AG08395 (cell line): ENCODE data around the gene HMGA1.
A peak's percentile ranks its signal among the peaks of the same experiment; 100 is the strongest.
"Not testable (repeated sequence)": the region's sequence is repeated elsewhere in the genome, so short reads cannot be mapped to it uniquely, and the experiment has no call there.

Experiments
- DNase-seq: peaks from one replicate; pipeline ENCODE4 v3.0.0; 2012; ENCODE audit warnings: mixed read lengths, low spot score

The HMGA1 gene

DNA sequence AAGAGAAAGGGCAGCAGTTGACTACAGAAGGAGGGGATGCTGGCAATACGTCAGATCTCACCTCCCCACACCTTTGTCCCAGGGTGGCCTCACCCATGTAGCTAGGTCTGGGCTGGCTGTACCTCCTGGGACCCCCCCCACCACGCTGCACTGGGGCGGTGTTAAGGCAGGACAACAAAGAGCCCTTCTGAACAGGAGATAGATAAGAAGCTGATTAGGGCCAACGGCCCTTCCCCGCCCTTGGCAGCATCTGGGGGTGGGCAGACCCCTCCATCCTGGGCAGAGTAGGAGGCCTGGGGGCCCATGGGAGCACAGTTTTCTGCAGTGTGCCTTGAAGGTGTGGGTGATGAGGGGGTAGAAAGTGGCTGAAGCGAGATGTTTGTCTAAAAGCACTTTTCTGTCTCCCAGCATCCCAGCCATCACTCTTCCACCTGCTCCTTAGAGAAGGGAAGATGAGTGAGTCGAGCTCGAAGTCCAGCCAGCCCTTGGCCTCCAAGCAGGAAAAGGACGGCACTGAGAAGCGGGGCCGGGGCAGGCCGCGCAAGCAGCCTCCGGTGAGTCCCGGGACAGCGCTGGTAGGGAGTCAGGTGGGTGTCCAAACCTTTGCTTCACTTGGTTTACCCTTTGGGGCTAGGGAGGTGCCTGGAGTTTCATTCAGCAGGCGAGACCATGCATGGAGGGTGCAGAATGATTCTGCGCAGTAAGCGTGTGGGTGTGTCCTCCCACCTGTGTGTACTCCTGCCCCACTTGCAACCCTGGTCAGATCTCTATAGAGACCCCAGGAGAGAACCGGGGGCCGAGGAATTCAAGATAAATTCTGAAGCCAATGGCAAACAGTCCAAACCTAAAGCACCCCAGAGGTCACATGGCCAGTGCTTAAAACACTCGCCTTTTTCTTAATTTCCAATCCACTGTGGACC lies 3.9 kb downstream of the HMGA1 start:
- no peak for DNase-seq

DNA sequence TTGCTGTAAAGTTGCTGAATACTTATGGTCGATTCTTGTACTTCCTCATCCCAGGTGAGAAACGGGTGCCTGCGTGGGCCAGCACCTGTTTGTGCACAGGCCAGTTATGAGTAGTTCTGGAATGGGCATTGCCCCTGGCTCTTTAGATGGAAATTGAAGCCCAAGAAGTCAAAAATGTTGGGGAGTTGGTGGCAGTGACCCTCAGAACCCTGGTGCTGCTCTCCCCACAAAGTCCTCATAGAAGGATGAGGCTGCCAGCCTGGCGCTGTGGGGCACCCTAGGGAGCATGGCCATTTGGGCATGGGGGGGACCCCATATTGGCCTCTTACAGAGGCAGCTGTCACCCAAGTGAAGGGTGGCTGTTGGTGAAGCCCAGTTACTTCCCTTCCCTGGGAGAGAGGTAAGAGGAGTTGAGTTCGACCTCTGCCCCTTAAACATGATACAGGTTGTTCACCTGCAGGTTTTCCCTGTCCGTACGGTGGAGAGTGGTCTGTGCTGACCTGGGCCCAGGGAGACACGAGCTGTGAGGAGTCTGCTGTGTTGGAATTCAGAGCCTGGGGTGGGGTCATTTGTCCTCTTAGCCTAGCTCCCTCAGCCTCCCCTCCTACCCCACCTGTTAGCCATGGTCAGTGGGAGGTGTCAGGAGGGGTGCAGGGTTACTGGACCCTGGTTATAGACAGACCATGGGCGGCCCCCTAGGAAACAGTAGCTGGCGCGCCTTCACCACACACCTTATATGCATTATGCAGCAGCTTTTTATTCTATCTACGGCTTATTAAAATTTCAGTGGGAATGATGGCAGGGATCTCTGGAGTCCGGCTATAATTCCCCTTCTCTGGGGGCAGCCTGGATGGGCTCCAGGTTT lies 4.9 kb downstream of the HMGA1 start:
- no peak for DNase-seq

DNA sequence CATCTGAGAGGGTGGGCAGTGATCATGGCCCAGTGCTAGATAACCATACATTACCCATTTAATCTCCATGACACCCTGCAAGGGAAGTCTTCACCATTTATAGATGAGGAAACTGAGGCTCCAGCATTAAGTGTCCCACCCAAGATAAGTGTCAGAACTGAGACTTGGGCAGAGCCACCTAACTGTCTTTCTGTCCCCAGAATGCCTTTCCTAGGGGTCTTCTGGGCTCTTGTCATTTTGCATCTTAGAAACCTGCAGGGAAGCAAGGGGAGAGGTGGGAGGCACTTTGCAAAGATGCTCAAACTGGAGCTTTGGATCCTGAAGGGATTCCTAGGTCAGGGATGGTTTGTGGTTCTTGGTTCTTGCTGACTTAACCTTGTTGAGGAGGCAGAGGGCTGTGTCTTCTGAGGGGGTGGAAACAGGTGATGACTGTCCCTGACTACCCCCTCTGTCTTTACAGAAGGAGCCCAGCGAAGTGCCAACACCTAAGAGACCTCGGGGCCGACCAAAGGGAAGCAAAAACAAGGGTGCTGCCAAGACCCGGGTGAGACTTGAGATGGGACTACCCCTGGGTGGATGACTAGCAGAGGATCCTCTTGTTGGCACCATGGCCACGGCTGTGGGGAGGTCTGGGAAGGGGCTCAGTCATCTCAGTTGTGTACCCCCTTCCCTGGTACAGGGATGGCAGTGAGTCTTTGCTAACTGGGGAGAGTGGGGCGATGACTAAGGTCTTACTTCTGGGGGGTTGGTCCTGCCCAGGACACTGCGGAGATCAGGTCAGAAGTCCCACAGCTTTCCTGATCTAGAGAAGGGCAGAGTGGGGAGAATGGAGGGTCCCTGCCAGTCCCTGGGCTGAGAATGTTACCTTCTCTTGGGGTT lies 5.8 kb downstream of the HMGA1 start:
- no peak for DNase-seq

DNA sequence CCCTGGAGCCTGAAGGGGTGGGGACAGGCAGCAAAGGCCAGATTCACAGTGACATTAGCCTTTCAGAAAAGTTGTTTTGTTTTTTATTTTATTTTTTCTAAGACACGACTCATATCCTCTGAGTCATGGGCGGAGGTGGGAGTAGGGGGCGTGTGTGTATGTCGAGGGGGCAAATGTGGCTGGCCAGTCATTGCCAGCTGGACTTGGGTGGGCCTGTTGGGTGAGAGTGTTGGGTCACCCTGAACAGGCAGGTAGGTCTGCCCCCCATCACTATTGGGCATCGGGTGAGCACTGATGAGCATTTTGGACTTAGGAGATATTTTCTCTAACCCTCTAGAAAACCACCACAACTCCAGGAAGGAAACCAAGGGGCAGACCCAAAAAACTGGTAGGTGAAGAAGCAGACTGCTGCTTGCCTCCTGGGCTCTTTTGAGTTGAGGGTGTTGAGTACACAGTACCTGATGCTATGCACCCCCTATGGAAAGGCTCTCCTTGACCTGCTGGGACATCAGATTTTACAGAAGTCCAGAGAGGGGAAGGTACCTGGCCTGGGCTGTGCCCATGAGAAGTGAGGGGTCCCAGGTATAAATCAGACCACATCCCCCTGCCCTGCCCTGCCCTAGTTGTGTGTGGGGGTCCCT lies 6.6 kb downstream of the HMGA1 start:
- DNase-seq = no peak

DNA sequence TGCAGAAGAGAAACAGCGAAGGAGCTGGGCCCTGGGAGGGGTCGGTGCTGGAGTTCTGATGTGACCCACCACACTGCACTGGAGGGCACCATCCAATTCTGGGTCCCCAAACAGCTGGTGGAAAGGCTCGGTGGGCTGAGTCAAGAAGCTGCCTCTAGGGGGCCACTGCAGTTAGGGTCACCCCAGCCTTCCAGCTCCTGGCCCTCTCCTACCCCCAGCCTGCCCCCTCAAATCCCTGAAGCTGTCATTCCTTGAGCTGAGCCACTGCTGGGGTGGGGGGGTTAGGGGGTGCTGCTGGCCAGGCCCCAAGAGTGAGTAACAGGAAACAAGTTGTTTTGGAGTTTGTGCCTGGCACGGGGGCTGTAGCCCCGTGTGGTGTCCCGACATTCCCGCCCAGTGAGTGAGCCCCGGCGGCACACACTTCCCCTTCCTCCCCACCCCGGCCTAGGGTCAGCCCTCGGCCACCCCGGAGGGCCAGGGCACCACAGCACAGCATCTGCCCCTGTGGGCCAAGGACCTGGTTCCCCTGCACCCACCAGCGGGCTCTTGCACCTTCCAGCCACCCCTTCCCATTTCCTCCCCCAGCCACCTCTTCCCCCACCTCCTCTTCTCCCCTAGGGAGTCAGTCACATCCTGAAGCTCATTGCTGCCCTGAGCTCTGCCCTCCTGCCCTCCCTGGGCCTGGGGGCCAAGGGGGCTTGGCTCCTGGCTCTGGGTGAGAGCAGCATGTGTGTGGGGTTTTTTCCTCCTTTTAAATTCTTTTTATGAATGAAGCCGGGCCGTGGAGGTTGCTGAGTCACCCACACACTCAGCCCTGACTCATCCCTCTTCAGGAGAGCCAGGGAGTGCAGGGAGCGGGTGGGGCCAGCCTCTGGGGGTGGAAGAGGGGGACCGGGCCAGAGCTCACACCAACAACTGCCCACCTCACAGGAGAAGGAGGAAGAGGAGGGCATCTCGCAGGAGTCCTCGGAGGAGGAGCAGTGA lies 7.5 kb downstream of the HMGA1 start:
- DNase-seq = peak; percentile 94

DNA sequence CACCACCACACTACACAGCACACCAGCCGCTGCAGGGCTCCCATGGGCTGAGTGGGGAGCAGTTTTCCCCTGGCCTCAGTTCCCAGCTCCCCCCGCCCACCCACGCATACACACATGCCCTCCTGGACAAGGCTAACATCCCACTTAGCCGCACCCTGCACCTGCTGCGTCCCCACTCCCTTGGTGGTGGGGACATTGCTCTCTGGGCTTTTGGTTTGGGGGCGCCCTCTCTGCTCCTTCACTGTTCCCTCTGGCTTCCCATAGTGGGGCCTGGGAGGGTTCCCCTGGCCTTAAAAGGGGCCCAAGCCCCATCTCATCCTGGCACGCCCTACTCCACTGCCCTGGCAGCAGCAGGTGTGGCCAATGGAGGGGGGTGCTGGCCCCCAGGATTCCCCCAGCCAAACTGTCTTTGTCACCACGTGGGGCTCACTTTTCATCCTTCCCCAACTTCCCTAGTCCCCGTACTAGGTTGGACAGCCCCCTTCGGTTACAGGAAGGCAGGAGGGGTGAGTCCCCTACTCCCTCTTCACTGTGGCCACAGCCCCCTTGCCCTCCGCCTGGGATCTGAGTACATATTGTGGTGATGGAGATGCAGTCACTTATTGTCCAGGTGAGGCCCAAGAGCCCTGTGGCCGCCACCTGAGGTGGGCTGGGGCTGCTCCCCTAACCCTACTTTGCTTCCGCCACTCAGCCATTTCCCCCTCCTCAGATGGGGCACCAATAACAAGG lies 8.5 kb downstream of the HMGA1 start:
- DNase-seq = not testable (repeated sequence)

DNA sequence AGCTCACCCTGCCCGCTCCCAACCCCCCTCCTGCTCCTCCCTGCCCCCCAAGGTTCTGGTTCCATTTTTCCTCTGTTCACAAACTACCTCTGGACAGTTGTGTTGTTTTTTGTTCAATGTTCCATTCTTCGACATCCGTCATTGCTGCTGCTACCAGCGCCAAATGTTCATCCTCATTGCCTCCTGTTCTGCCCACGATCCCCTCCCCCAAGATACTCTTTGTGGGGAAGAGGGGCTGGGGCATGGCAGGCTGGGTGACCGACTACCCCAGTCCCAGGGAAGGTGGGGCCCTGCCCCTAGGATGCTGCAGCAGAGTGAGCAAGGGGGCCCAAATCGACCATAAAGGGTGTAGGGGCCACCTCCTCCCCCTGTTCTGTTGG lies 9.1 kb downstream of the HMGA1 start:
- not testable (repeated sequence) for DNase-seq

DNA sequence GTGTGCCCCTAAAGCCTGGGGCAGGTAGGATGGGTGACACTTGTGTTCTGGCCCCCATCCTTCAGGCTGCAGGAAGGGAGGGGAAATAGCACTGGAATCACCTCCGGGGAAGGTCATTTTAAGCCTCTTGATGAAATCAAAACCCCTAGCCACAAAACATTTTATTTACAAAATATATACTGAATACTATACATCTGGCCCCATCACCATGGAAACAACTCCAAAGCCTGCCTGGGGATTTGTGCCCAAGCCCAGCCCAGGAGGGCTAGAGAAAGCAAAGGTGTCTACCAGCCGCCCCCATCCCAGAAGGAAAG lies 9.5 kb downstream of the HMGA1 start:
- no peak for DNase-seq

DNA sequence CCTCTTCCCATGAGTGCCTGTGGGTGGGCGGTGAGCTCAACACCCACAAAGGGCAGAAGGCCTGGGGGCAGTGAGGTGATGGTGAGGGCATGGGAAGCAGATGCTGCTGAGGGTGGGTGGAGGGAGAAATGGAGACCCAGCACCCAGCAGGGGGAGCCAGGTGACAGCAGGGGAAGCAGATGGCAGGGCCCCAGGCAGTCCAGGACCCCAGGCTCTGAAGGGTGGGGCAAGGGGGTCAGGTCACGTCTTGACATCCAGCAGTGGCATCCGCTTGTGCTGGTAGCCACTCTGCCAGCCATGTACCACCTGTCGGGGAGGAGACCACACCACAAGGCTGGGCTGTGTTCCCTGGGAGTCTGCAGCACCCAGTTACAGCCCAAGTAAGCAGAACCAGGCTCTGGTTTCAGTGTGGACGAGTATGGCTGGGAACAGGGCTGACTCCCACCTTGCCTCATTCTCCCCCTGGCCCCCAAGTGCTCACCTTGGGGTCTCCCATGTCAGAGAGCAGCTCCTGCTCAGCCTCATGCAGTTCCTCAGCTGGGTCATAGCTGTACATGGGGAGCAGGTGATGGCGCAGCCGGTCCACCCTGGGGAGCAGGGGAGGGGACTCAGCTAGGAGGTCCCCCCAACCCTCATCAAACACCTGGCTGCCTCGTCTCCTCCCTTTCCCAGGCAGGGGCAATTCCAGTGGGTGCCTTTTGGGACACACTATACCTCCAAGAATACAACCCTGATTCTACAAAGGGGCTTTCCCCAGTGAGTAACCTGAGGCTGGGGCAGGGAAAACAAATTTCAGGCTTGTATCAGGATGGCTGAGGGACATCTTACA lies 10.1 kb downstream of the HMGA1 start:
- no peak for DNase-seq

DNA sequence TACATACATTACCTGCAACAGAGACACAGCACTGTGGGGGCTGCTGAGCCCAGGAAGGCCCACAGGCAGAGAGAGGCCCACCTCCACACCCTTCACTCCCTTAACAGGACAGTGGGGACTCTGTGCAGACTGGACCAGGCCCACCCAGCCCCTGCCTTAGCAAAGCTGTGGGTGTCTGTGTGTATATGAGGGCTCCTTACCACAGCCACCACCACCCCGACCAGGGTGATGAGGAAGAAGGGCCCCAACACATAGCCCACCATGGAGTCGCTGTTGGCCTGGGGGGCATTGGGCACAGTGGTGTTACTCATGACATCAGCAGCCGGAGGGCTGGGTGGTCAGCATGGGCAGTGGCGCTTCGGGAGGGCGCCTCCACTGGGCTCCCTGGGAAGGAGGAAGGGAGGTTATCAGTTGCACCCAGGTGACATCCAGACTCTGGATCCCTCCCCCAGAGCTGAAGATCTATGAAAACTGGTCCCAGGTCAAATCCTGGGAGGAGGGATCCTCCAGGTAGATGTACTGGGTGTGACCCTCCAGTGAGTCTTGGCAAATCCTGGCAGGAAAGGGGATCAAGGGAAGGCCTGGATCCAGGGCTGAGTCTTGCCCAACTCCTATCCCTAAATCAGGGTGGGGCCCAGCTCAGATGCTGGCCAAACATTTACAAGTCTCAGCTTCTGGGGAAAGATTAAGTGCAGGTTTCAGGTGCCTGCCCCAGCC lies 11.0 kb downstream of the HMGA1 start:
- DNase-seq = no peak

DNA sequence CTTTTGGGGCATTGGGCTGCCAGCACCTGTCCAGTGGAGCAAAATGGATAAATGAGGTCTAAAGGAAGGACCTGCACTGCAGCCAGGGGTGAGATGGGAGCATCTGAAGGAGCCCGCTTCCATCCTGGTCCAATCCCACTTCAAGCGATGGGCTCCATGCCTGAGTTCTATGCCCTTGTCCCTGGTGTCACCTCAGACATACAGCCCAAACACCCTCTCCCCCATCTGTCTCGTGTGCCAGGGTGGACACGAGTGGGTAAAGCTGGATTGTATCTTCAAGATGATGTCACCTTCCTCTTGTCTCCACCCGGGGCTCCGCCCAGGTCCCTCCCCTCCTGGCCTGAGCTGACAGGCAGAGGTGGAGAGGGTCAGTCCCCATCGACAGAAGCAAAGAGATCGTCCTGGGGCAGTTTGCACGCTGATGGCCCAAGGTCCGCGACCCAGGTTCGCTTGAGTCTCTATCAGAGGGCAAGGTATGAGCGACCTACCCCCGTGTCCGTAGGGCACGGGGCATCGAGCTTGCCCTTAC lies 11.6 kb downstream of the HMGA1 start:
- DNase-seq = peak; percentile 52

DNA sequence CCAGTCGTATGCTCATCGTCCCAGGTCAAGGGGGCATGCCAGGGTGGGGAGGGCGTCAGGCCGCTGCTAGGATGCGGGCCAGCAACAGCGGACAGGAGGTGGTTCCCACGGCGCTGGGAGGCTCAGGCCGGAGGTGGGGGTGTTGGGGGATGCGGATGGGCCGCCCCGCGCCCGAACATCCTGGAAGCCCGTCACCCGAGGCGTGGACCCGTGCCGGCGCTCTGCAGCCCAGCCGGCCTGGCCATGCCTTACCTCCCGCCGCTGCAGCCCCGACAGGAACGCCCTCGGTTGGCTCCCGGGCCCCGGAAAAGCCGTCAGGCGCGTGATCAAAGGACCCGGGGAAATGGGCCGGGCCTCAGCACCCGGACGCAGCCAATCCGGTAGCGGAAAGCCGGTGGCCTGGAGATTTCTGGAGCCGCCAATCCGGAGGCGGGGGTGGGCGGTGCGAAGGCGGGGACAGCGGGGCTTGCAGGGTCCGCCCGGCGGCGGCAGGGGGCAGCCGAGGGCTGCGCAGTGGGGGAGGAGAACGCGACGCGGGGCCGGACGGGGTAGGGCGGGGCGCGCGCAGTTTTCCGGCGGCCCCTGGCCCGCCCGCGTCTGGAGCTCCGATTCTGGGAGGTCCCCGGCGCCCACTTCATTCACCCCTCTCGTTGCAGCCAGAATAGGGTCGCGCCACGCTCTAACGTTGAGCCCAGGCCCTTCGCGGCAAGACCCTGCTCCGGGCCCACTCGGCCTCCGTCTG lies 12.2 kb downstream of the HMGA1 start, which contains the start of gene SMIM29:
SMIM29 (minus strand) TSS at position 280 of the 742 bp plus-strand sequence. CDS start 1,215 bp downstream, outside the sequence.
- peak; percentile 97 for DNase-seq

DNA sequence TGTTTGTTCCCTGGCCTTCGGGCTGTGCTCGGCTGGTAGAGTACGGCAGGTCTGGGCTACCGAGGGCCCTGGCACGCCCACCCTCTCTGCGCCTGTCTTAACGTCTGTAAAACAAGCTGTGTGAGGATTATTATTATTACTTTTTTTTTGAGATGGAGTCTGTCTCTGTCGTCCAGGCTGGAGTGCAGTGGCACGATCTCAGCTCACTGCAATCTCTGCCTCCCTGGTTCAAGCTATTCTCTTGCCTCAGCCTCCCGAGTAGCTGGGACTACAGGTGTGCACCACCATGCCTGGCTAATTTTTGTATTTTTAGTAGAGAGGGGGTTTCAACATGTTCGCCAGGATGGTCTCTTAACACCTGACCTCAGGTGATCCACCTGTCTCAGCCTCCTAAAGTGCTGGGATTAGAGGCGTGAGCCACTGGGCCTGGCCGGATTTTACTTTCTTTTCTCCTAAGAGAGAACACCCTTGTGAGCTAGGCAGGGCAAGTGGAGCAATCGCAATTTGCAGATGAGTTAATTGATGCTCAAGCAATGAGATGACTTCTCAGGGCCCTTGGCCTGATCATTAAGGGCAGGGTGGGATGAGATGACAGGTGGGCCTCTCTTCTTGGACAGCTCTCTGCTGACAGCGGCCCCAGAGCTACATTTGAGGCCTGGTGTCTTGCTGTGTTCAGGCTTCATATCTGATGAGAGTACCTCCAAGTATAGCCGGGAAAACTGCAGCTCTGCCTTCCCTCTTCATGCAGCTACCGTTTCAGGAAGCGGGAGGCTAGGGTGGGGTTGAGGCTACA lies 13.0 kb downstream of the HMGA1 start:
- DNase-seq = no peak

DNA sequence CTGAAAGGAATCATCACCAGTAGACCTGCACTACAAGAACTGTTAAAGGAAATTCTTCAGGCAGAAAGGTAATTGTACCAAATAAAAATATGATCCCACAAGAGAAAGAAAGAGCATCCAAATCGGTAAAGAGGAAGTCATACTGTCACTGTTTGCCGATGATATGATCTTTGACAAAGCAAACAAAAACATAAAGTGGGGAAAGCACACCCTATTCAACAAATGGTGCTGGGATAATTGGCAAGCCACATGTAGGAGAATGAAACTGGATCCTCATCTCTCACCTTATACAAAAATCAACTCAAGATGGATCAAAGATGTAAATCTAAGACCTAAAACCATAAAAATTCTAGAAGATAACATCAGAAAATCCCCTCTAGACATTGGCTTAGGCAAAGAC lies 15.7 kb downstream of the HMGA1 start:
- DNase-seq = not testable (repeated sequence)

DNA sequence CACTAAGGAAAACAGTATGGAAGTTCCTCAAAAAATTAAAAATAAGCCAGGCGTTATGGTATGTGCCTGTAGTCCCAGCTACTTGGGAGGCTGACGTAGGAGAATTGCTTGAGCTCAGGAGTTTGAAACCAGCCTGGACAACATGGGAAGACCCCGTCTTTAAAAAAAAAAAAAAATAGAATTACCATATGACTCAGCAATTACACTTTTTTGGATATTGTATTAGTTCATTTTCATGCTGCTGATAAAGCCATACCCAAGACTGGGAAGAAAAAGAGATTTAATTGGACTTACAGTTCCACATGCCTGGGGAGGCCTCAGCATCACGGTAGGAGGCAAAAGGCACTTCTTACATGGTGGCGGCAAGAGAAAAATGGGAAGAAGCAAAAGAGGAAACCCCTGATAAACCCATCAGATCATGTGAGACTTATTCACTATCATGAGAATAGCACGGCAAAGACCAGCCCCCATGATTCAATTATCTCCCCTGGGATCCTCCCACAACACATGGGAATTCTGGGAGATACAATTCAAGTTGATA lies 22.9 kb downstream of the HMGA1 start:
- no peak for DNase-seq
